Measurements from ENCODE around the gene TEX26.

- TF ChIP-seq POLR2A (IDR thresholded peaks at IDR 0.05; ENCODE audit: low read length) (no peak), RCOR1 (IDR thresholded peaks at IDR 0.05; ENCODE audit: low read depth, low read length) (no peak), SMC3 (IDR thresholded peaks at IDR 0.05) (no peak), MAFK (IDR thresholded peaks at IDR 0.05; ENCODE audit: partially characterized antibody) (no peak), RAD21 (conservative IDR thresholded peaks at IDR 0.05 in 1 of 2, IDR thresholded peaks at IDR 0.05 in 1 of 2) (0 out of 5 replicates have a peak, but pooled peaks of 1 of the 2 experiments have one; percentile 21), PHF8 (IDR thresholded peaks at IDR 0.05; ENCODE audit: borderline replicate concordance, low read depth) (no peak), MAZ (IDR thresholded peaks at IDR 0.05; ENCODE audit: borderline replicate concordance, low read depth, low read length) (no peak), HOXA7 (CRISPR knock-in tag; IDR thresholded peaks at IDR 0.05) (no peak), BHLHE40 (IDR thresholded peaks at IDR 0.05; ENCODE audit: low read depth, low read length) (no peak)
- TF ChIP-seq, protein P1, sequence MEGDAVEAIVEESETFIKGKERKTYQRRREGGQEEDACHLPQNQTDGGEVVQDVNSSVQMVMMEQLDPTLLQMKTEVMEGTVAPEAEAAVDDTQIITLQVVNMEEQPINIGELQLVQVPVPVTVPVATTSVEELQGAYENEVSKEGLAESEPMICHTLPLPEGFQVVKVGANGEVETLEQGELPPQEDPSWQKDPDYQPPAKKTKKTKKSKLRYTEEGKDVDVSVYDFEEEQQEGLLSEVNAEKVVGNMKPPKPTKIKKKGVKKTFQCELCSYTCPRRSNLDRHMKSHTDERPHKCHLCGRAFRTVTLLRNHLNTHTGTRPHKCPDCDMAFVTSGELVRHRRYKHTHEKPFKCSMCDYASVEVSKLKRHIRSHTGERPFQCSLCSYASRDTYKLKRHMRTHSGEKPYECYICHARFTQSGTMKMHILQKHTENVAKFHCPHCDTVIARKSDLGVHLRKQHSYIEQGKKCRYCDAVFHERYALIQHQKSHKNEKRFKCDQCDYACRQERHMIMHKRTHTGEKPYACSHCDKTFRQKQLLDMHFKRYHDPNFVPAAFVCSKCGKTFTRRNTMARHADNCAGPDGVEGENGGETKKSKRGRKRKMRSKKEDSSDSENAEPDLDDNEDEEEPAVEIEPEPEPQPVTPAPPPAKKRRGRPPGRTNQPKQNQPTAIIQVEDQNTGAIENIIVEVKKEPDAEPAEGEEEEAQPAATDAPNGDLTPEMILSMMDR (IDR thresholded peaks at IDR 0.05) = peak; percentile 46
These were observed 46.8 kb downstream of the TEX26 start for GRCh38 chr13:30978981-30979956.

All from A549 (cell line).